NB4 (cell line): ENCODE data around the gene FANCC.

Source experiments
- POLR2A ChIP-seq: IDR thresholded peaks from 2 replicates; pipeline ENCODE4 v1.6.1; 2011; ENCODE audit warnings: mild to moderate bottlenecking; ENCODE audit not compliant: insufficient read length; ENCODE audit errors: extremely low read depth
- TF ChIP-seq, protein P1 (sequence below): IDR thresholded peaks from one replicate; pipeline ENCODE4 v1.5.1; 2012; ENCODE audit warnings: low read depth, low read length

DNA sequence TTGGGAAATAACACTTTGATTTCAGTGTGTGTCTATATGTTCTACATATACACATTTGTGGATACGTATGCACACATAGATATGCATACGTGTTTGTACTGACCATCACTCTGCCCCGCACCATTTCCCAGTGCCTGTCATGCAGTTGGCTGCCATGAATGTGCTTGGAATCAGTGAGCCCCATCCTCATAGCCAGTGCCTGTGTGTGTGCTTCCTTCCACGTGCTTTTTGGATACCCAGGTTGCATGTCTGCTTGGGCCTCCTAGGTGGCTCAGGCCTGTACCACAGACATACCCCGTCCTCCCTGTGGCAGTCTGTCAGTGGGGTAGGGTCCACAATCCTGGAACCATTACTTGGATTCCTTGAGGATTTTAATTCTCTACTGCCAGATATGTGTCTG is 243.6 kb downstream of the FANCC start:
- TF ChIP-seq, protein P1, sequence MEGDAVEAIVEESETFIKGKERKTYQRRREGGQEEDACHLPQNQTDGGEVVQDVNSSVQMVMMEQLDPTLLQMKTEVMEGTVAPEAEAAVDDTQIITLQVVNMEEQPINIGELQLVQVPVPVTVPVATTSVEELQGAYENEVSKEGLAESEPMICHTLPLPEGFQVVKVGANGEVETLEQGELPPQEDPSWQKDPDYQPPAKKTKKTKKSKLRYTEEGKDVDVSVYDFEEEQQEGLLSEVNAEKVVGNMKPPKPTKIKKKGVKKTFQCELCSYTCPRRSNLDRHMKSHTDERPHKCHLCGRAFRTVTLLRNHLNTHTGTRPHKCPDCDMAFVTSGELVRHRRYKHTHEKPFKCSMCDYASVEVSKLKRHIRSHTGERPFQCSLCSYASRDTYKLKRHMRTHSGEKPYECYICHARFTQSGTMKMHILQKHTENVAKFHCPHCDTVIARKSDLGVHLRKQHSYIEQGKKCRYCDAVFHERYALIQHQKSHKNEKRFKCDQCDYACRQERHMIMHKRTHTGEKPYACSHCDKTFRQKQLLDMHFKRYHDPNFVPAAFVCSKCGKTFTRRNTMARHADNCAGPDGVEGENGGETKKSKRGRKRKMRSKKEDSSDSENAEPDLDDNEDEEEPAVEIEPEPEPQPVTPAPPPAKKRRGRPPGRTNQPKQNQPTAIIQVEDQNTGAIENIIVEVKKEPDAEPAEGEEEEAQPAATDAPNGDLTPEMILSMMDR: no peak
- no peak for TF ChIP-seq POLR2A
